ENCODE measurements around the gene PHC2.

- TF ChIP-seq, protein P1, sequence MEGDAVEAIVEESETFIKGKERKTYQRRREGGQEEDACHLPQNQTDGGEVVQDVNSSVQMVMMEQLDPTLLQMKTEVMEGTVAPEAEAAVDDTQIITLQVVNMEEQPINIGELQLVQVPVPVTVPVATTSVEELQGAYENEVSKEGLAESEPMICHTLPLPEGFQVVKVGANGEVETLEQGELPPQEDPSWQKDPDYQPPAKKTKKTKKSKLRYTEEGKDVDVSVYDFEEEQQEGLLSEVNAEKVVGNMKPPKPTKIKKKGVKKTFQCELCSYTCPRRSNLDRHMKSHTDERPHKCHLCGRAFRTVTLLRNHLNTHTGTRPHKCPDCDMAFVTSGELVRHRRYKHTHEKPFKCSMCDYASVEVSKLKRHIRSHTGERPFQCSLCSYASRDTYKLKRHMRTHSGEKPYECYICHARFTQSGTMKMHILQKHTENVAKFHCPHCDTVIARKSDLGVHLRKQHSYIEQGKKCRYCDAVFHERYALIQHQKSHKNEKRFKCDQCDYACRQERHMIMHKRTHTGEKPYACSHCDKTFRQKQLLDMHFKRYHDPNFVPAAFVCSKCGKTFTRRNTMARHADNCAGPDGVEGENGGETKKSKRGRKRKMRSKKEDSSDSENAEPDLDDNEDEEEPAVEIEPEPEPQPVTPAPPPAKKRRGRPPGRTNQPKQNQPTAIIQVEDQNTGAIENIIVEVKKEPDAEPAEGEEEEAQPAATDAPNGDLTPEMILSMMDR (IDR thresholded peaks at IDR 0.05; ENCODE audit: low read length), result no peak
- TF ChIP-seq EZH2phosphoT487 (IDR thresholded peaks at IDR 0.05; ENCODE audit: low read length) (no peak), EZH2 (optimal IDR thresholded peaks at IDR 0.05; ENCODE audit: low read depth, low read length) (no peak)
Observed at GRCh38 chr1:33464552-33464951, 33.7 kb upstream of the PHC2 start.
